Kidney capillary endothelial cell (primary cell): ENCODE measurements around the gene SLC2A11.

Source experiments
- DNase-seq: peaks from one replicate; pipeline ENCODE4 v3.0.0-alpha.2; 2018; ENCODE audit warnings: low spot score

Gene SLC2A11

GRCh38 chr22:23832226-23833016, 25.3 kb upstream of the SLC2A11 start:
- no peak for DNase-seq

- no peak for DNase-seq
Measured at GRCh38 chr22:23833017-23833751, 24.5 kb upstream of the SLC2A11 start.

- DNase-seq, result no peak
Measured at GRCh38 chr22:23833911-23834317, 23.8 kb upstream of the SLC2A11 start.

- no peak for DNase-seq
Measured at GRCh38 chr22:23834406-23834792, 23.3 kb upstream of the SLC2A11 start.

- no peak for DNase-seq
Measured at GRCh38 chr22:23834793-23835483, 22.7 kb upstream of the SLC2A11 start.

- DNase-seq, result no peak
Measured at GRCh38 chr22:23835484-23836144, 22.1 kb upstream of the SLC2A11 start.

- DNase-seq, result no peak
Measured at GRCh38 chr22:23836281-23836680, 21.4 kb upstream of the SLC2A11 start.

- DNase-seq, result no peak
Measured at GRCh38 chr22:23836692-23837495, 20.8 kb upstream of the SLC2A11 start.

GRCh38 chr22:23837496-23837859, 20.2 kb upstream of the SLC2A11 start:
- no peak for DNase-seq

- no peak for DNase-seq
Measured at GRCh38 chr22:23837911-23838680, 19.6 kb upstream of the SLC2A11 start.

- DNase-seq, result peak; percentile 94
Measured at GRCh38 chr22:23838681-23839468, 18.8 kb upstream of the SLC2A11 start, which contains the start of gene DERL3. Gene DERL3, minus strand, starts transcription at chr22:23839006. Its CDS starts 19 bp downstream, at chr22:23838987.

GRCh38 chr22:23840026-23840425, 17.6 kb upstream of the SLC2A11 start:
- no peak for DNase-seq

- DNase-seq, result no peak
Measured at GRCh38 chr22:23841292-23841691, 16.4 kb upstream of the SLC2A11 start.

- DNase-seq, result no peak
Measured at GRCh38 chr22:23841736-23842445, 15.8 kb upstream of the SLC2A11 start.

GRCh38 chr22:23842599-23842998, 15.1 kb upstream of the SLC2A11 start:
- no peak for DNase-seq

GRCh38 chr22:23844739-23845202, 12.9 kb upstream of the SLC2A11 start:
- DNase-seq, result no peak

GRCh38 chr22:23845265-23846080, 12.2 kb upstream of the SLC2A11 start:
- no peak for DNase-seq

GRCh38 chr22:23846081-23846469, 11.6 kb upstream of the SLC2A11 start:
- DNase-seq, result no peak
